C4-2B (cell line): ENCODE results near the gene MLLT1.

Source experiments
- CTCF ChIP-seq: fragments of 450-650 bp; conservative IDR thresholded peaks from 2 replicates; pipeline ENCODE4 v1.5.1; 2017; ENCODE audit warnings: mild to moderate bottlenecking
- ZFX ChIP-seq: fragments of 450-650 bp; IDR thresholded peaks from 2 replicates; pipeline ENCODE4 v1.6.1; 2017

- no peak for TF ChIP-seq CTCF
- TF ChIP-seq ZFX, result no peak
Measured at GRCh38 chr19:6188811-6189210, 91.0 kb downstream of the MLLT1 start.
